ENCODE results near the gene POLR3C. TPM values are rescaled to one million over a fixed set of nuclear protein-coding genes. Genes with fewer than 3 reads are reported as not detected.
A peak's percentile ranks its signal among the peaks of the same experiment; 100 is the strongest.
"Not testable (repeated sequence)": the region's sequence is repeated elsewhere in the genome, so short reads cannot be mapped to it uniquely, and the experiment has no call there.

The POLR3C gene
- total RNA-seq, 1 donor from 2014 or later = 30.7 TPM

- peaks cover 27% of the 10 kb centered on the region for H3K4me1 Mint-ChIP-seq (ENCODE audit: low read depth)
- peak overlapping the region; percentile 98 for H3K27ac Mint-ChIP-seq (ENCODE audit: unreplicated experiment)
- H3K9me3 Mint-ChIP-seq (ENCODE audit: low read depth) = no peaks in the 10 kb centered on the region
- DNase-seq (ENCODE audit: low spot score) = no peak
- TF ChIP-seq CTCF (IDR thresholded peaks at IDR 0.05) = no peak
- H3K4me3 Mint-ChIP-seq (ENCODE audit: unreplicated experiment) = peak overlapping the region; percentile 98
- H3K36me3 Mint-ChIP-seq (ENCODE audit: low read depth) = peaks cover 25% of the 10 kb centered on the region
- H3K27me3 Mint-ChIP-seq (ENCODE audit: low read depth) = no peaks in the 10 kb centered on the region
These were observed 471 bp downstream of the POLR3C start for GRCh38 chr1:145824499-145824842.

- peak; percentile 47 for TF ChIP-seq CTCF (IDR thresholded peaks at IDR 0.05)
- Mint-ChIP-seq H3K27ac (ENCODE audit: unreplicated experiment) (no peak overlapping the region), H3K4me3 (ENCODE audit: unreplicated experiment) (no peak overlapping the region), H3K27me3 (ENCODE audit: low read depth) (no peaks in the 10 kb centered on the region), H3K36me3 (ENCODE audit: low read depth) (peaks cover 35% of the 10 kb centered on the region), H3K4me1 (ENCODE audit: low read depth) (peaks cover 27% of the 10 kb centered on the region), H3K9me3 (ENCODE audit: low read depth) (no peaks in the 10 kb centered on the region)
- DNase-seq (ENCODE audit: low spot score) = no peak
These were observed 2.0 kb downstream of the POLR3C start for GRCh38 chr1:145826030-145826429.

- no peak for DNase-seq (ENCODE audit: low spot score)
- TF ChIP-seq CTCF (IDR thresholded peaks at IDR 0.05) = no peak
- Mint-ChIP-seq H3K4me1 (ENCODE audit: low read depth) (peaks cover 24% of the 10 kb centered on the region), H3K36me3 (ENCODE audit: low read depth) (peaks cover 44% of the 10 kb centered on the region), H3K4me3 (ENCODE audit: unreplicated experiment) (no peak overlapping the region), H3K9me3 (ENCODE audit: low read depth) (no peaks in the 10 kb centered on the region), H3K27me3 (ENCODE audit: low read depth) (no peaks in the 10 kb centered on the region), H3K27ac (ENCODE audit: unreplicated experiment) (peak overlapping the region; percentile 75)
These were observed 4.0 kb downstream of the POLR3C start for GRCh38 chr1:145827966-145828365.

- peaks cover 24% of the 10 kb centered on the region for H3K4me1 Mint-ChIP-seq (ENCODE audit: low read depth)
- peak overlapping the region; percentile 75 for H3K27ac Mint-ChIP-seq (ENCODE audit: unreplicated experiment)
- no peak for TF ChIP-seq CTCF (IDR thresholded peaks at IDR 0.05)
- no peaks in the 10 kb centered on the region for H3K9me3 Mint-ChIP-seq (ENCODE audit: low read depth)
- no peak overlapping the region for H3K4me3 Mint-ChIP-seq (ENCODE audit: unreplicated experiment)
- DNase-seq (ENCODE audit: low spot score) = no peak
- peaks cover 48% of the 10 kb centered on the region for H3K36me3 Mint-ChIP-seq (ENCODE audit: low read depth)
- no peaks in the 10 kb centered on the region for H3K27me3 Mint-ChIP-seq (ENCODE audit: low read depth)
These were observed 4.5 kb downstream of the POLR3C start for GRCh38 chr1:145828367-145829026.

GRCh38 chr1:145830810-145831209 is 6.8 kb downstream of the POLR3C start:
- H3K4me3 Mint-ChIP-seq (ENCODE audit: unreplicated experiment); H3K9me3 Mint-ChIP-seq (ENCODE audit: low read depth); H3K27ac Mint-ChIP-seq (ENCODE audit: unreplicated experiment); DNase-seq (ENCODE audit: low spot score); H3K27me3 Mint-ChIP-seq (ENCODE audit: low read depth): not testable (repeated sequence)
- H3K36me3 Mint-ChIP-seq (ENCODE audit: low read depth) = peaks cover 49% of the 10 kb centered on the region
- peaks cover 13% of the 10 kb centered on the region for H3K4me1 Mint-ChIP-seq (ENCODE audit: low read depth)

- no peak for TF ChIP-seq CTCF (IDR thresholded peaks at IDR 0.05)
- no peak overlapping the region for H3K27ac Mint-ChIP-seq (ENCODE audit: unreplicated experiment)
- H3K27me3 Mint-ChIP-seq (ENCODE audit: low read depth) = no peaks in the 10 kb centered on the region
- peaks cover 40% of the 10 kb centered on the region for H3K36me3 Mint-ChIP-seq (ENCODE audit: low read depth)
- no peak for DNase-seq (ENCODE audit: low spot score)
- H3K4me1 Mint-ChIP-seq (ENCODE audit: low read depth) = no peaks in the 10 kb centered on the region
- no peak overlapping the region for H3K4me3 Mint-ChIP-seq (ENCODE audit: unreplicated experiment)
- no peaks in the 10 kb centered on the region for H3K9me3 Mint-ChIP-seq (ENCODE audit: low read depth)
These were observed 13.7 kb downstream of the POLR3C start for GRCh38 chr1:145837656-145838055.
